SK-N-SH treated with all-trans-retinoic acid at 6 μM for 48 hours (cell line): ENCODE data around the gene ANKS3.

Experiments
- ATAC-seq: fragments of 200-7000 bp; cut with Tn5 transposase; 3 replicates; pipeline ENCODE4 v1.9.1; 2020; ENCODE audit warnings: mild to moderate bottlenecking, moderate library complexity
- BACH2 ChIP-seq: fragments of 250-450 bp; sonication (Bioruptor Pico); IDR thresholded peaks from 2 replicates; pipeline ENCODE4 v1.9.0; 2021; ENCODE audit warnings: mild to moderate bottlenecking, borderline replicate concordance
- CREB5 ChIP-seq: fragments of 250-450 bp; sonication (Bioruptor Pico); IDR thresholded peaks from 2 replicates; pipeline ENCODE4 v1.5.1; 2020; ENCODE audit warnings: low read depth, mild to moderate bottlenecking, moderate library complexity
- CSRNP3 ChIP-seq: fragments of 250-450 bp; sonication (Bioruptor Pico); IDR thresholded peaks from 2 replicates; pipeline ENCODE4 v1.5.1; 2021; ENCODE audit warnings: mild to moderate bottlenecking, moderate library complexity
- ESRRG ChIP-seq: fragments of 250-450 bp; sonication (Bioruptor Pico); IDR thresholded peaks from 2 replicates; pipeline ENCODE4 v1.6.1; 2021; ENCODE audit warnings: mild to moderate bottlenecking
- GLIS3 ChIP-seq: fragments of 250-450 bp; sonication (Bioruptor Pico); IDR thresholded peaks from 2 replicates; pipeline ENCODE4 v1.5.0; 2020; ENCODE audit warnings: mild to moderate bottlenecking, moderate library complexity
- OSR1 ChIP-seq: fragments of 250-450 bp; sonication (Bioruptor Pico); IDR thresholded peaks from 2 replicates; pipeline ENCODE4 v1.8.0; 2022; ENCODE audit warnings: moderate library complexity, mild to moderate bottlenecking, inconsistent platforms
- PATZ1 ChIP-seq: fragments of 250-450 bp; sonication (Bioruptor Pico); IDR thresholded peaks from 2 replicates; pipeline ENCODE4 v1.8.0; 2020; ENCODE audit warnings: mild to moderate bottlenecking, moderate library complexity, borderline replicate concordance
- RARB ChIP-seq: fragments of 250-450 bp; sonication (Bioruptor Pico); IDR thresholded peaks from 2 replicates; pipeline ENCODE4 v1.8.0; 2021; ENCODE audit warnings: mild to moderate bottlenecking, moderate library complexity
- SNAI2 ChIP-seq: fragments of 250-450 bp; sonication (Bioruptor Pico); IDR thresholded peaks from 2 replicates; pipeline ENCODE4 v1.5.0; 2020; ENCODE audit warnings: mild to moderate bottlenecking, moderate library complexity
- TCF4 ChIP-seq: fragments of 250-450 bp; sonication (Bioruptor Pico); IDR thresholded peaks from 2 replicates; pipeline ENCODE4 v1.8.0; 2021; ENCODE audit warnings: mild to moderate bottlenecking, moderate library complexity, borderline replicate concordance
- TOX ChIP-seq: fragments of 250-450 bp; sonication (Bioruptor Pico); IDR thresholded peaks from 2 replicates; pipeline ENCODE4 v1.8.0; 2021; ENCODE audit warnings: mild to moderate bottlenecking, moderate library complexity, borderline replicate concordance
- ZFP3 ChIP-seq: fragments of 250-450 bp; sonication (Bioruptor Pico); IDR thresholded peaks from 2 replicates; pipeline ENCODE4 v1.5.0; 2020; ENCODE audit warnings: mild to moderate bottlenecking, moderate library complexity
- ZFP30 ChIP-seq: fragments of 450-650 bp; formaldehyde crosslinking; IDR thresholded peaks from 2 replicates; pipeline ENCODE4 v1.5.0; 2022; ENCODE audit warnings: mild to moderate bottlenecking, moderate library complexity
- ZNF565 ChIP-seq: fragments of 450-650 bp; formaldehyde crosslinking; conservative IDR thresholded peaks from 2 replicates; pipeline ENCODE4 v1.5.0; 2020; ENCODE audit warnings: low read depth, mild to moderate bottlenecking, moderate library complexity
- ZNF8 ChIP-seq: fragments of 450-650 bp; formaldehyde crosslinking; IDR thresholded peaks from 2 replicates; pipeline ENCODE4 v1.5.0; 2020; ENCODE audit warnings: mild to moderate bottlenecking, moderate library complexity
- TF ChIP-seq, protein P1 (sequence below): fragments of 250-450 bp; sonication (Bioruptor Pico); IDR thresholded peaks from 2 replicates; pipeline ENCODE4 v1.8.0; 2021; ENCODE audit warnings: low read depth, mild to moderate bottlenecking, moderate library complexity, borderline replicate concordance

The ANKS3 gene

DNA sequence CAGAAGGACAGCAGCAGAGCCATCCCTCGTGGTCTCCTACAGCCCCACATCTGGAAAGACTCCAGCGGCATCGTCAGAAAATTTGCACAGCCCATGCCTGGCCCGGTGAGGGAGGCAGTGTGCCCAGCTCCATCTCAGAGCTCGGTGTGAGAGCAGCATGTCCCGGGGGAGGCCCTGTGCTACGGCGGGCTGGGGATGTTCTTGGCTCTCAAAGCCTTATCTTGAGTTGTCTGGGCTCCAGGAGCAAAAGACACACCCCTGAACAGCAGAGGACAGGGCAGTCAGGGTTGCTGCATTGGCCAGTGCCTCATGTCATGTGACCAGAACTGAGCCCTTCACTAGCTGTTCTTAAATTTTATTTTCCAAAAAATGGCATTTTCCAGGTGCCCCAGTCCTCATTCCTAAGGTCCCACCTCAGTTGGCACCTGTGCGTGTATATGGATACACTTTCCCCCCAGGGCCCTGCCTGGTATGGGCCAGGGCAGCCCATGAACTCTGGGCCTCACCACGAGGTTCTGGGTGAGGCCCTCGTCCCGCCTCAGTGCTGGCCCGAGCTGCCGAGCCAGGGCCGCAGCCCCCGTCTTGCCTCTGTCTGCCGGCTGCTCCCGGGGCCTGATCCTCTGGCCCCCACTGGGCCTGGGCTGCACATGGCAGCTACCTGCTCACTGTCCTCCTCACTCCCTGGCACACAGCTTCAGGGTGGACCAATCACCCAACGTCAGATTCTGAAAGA, 37.7 kb downstream of the ANKS3 start:
- no peak for ATAC-seq
- TF ChIP-seq TOX (CRISPR knock-in tag) (no peak), CREB5 (no peak), ZNF565 (CRISPR knock-in tag) (no peak), TCF4 (CRISPR knock-in tag) (no peak), SNAI2 (no peak), RARB (CRISPR knock-in tag) (no peak), PATZ1 (CRISPR knock-in tag) (no peak), BACH2 (CRISPR knock-in tag) (no peak), GLIS3 (CRISPR knock-in tag) (no peak), OSR1 (CRISPR knock-in tag) (no peak), ZFP3 (CRISPR knock-in tag) (no peak)

- TF ChIP-seq ZNF565 (CRISPR knock-in tag) = no peak
- TF ChIP-seq OSR1 (CRISPR knock-in tag) = no peak
- TF ChIP-seq ZFP30 (CRISPR knock-in tag) = no peak
- ATAC-seq = no peak
Measured at GRCh38 chr16:4695473-4696171, 38.4 kb downstream of the ANKS3 start.

GRCh38 chr16:4694642-4695451, 39.2 kb downstream of the ANKS3 start:
- TF ChIP-seq CSRNP3 = no peak
- TF ChIP-seq ESRRG (CRISPR knock-in tag) = no peak
- ATAC-seq = no peak

GRCh38 chr16:4693956-4694641, 40.0 kb downstream of the ANKS3 start:
- ATAC-seq = peak; percentile 28
- TF ChIP-seq SNAI2 = no peak
- no peak for TF ChIP-seq ZFP3 (CRISPR knock-in tag)
- TF ChIP-seq CREB5 = no peak
- peak; percentile 37; the same call in 1 of the 2 replicates for TF ChIP-seq ESRRG (CRISPR knock-in tag)
- TF ChIP-seq, protein P1, sequence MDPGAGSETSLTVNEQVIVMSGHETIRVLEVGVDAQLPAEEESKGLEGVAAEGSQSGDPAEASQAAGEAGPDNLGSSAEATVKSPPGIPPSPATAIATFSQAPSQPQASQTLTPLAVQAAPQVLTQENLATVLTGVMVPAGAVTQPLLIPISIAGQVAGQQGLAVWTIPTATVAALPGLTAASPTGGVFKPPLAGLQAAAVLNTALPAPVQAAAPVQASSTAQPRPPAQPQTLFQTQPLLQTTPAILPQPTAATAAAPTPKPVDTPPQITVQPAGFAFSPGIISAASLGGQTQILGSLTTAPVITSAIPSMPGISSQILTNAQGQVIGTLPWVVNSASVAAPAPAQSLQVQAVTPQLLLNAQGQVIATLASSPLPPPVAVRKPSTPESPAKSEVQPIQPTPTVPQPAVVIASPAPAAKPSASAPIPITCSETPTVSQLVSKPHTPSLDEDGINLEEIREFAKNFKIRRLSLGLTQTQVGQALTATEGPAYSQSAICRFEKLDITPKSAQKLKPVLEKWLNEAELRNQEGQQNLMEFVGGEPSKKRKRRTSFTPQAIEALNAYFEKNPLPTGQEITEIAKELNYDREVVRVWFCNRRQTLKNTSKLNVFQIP = no peak
- no peak for TF ChIP-seq ZNF8
